Retinal pigment epithelial cell (primary cell): ENCODE measurements around the gene ESPN.

Source experiments
- DNase-seq: peaks from one replicate; pipeline ENCODE4 v3.0.0-alpha.2; 2010; ENCODE audit warnings: low read depth
- H3K4me3 ChIP-seq: 2 replicates; pipeline ENCODE4 v1.5.1; 2011; ENCODE audit warnings: mild to moderate bottlenecking, low read length, control low read depth, moderate library complexity
- TF ChIP-seq, protein P1 (sequence below): conservative IDR thresholded peaks from 2 replicates; pipeline ENCODE4 v1.5.1; 2011; ENCODE audit warnings: low read depth, low read length, control low read depth, inconsistent platforms

ESPN gene

DNA sequence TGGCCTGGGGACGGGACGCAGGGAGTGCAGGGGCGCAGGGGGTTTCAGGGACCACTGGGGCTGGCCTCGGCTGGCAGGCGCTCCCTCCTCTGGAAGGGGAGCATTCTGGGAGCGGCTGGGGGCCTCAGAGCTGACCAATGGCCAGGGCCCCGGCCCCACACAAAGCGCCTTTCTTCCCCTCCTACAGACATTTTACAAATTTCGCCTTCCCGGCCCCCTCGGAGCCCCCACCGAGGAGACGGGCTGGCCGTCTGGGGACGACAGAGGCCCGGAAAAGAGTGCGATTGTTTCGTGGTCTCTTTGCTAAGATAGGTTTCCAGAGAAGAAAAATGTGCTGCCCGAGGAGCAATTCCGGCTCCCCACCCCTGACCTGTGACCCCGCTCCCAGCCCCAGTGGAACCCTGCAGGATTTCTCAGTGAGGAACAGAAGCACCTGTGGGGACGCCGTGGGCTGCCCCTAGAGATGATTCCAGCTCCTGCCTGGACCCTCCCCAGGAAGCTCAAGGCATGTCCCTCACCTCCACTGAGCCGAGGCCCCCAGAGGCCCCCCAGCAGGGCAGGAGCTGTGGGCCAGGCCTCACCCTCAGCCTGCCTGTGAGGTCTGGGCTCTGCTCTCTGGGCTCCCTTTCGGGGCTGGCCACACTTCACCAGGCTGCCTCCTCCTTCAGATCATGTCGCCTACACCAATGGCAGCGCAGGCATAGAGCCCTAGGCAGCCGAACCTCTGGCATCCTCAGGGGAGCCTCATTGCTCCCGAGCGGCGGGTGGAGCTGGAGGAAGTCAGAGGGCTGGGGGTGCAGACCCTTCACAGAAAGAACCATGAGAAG, 81.8 kb downstream of the ESPN start:
- TF ChIP-seq, protein P1, sequence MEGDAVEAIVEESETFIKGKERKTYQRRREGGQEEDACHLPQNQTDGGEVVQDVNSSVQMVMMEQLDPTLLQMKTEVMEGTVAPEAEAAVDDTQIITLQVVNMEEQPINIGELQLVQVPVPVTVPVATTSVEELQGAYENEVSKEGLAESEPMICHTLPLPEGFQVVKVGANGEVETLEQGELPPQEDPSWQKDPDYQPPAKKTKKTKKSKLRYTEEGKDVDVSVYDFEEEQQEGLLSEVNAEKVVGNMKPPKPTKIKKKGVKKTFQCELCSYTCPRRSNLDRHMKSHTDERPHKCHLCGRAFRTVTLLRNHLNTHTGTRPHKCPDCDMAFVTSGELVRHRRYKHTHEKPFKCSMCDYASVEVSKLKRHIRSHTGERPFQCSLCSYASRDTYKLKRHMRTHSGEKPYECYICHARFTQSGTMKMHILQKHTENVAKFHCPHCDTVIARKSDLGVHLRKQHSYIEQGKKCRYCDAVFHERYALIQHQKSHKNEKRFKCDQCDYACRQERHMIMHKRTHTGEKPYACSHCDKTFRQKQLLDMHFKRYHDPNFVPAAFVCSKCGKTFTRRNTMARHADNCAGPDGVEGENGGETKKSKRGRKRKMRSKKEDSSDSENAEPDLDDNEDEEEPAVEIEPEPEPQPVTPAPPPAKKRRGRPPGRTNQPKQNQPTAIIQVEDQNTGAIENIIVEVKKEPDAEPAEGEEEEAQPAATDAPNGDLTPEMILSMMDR: no peak
- no peak for DNase-seq
- H3K4me3 ChIP-seq: no peak overlapping the region

DNA sequence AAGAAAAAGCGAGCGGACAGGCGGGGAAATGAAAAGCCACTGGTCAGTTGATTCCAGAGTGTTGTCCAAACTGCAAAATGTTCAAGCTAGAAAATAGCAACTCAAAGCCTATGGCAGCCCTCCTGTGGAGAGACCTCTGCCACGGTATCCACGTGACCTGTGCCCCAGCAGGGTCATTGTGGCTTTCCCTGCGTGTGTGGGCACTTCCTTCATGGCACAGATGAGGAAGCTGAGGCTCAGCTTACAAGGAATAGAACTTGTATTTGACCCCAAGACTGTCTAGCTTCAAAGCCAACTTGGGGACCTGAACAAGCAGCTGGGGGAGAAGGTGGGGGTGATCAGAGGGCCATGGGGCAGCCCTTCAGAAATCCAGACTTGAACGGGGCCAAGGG, 82.5 kb downstream of the ESPN start:
- no peak for DNase-seq
- TF ChIP-seq, protein P1: no peak
- no peak overlapping the region for H3K4me3 ChIP-seq

GRCh38 chr1:6507461-6507911, 82.9 kb downstream of the ESPN start:
- no peak for DNase-seq
- TF ChIP-seq, protein P1: no peak

GRCh38 chr1:6508154-6508815, 83.7 kb downstream of the ESPN start:
- DNase-seq: no peak
- TF ChIP-seq, protein P1: no peak
- no peak overlapping the region for H3K4me3 ChIP-seq

More at GRCh38 chr1:6507461-6507911, 82.9 kb downstream of the ESPN start:
- H3K4me3 ChIP-seq: no peak overlapping the region

GRCh38 chr1:6508816-6509189, 84.2 kb downstream of the ESPN start:
- H3K4me3 ChIP-seq: no peak overlapping the region
- DNase-seq: no peak
- TF ChIP-seq, protein P1: no peak

DNA sequence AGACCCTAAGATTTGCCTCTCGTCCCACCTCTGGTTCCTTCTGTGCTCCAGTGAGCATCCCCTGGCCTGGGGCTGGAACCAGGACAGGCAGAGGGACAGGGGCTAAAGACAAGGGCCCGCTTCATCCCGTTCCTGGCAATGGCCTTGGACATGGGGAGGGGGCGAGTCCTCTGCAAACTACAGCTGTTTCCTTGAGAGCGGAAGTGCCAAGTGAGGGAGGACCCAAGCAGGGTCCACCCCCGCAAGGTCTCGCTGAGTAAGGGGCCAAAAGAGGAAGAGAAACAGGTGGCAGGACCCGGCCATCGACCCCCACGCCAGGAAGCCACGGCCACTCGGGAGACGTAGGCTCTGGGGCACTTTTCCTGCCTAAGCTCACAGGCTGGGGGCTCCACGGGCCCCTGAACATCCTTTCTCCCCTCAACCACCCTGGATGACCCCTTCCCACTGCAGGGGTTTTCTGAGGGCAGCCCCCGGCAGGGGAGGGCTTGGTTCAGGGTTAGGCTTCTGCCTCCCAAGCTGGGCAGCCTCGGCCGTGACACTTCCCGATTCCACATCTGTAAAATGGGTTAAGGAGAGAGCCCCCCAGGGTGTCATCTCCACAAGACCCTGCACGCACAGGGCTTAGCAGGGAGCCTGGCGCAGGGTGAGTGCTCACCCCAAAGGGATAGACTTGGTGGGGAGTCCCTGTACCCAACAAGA, 84.8 kb downstream of the ESPN start:
- DNase-seq: no peak
- TF ChIP-seq, protein P1: no peak
- no peak overlapping the region for H3K4me3 ChIP-seq
